Muscle layer of duodenum (tissue), 2 donors: ENCODE data around the gene P3H3.

ENCODE experiments used
- H3K27ac ChIP-seq: one replicate; pipeline ENCODE4 v1.7.0; 2013; ENCODE audit warnings: mild to moderate bottlenecking, low read length
- H3K27me3 ChIP-seq: one replicate; pipeline ENCODE4 v1.7.0; 2013; ENCODE audit warnings: low read depth, mild to moderate bottlenecking, control low read depth, low read length
- H3K36me3 ChIP-seq, 2 donors: one replicate each; pipeline ENCODE4 v1.7.0; 2013; ENCODE audit warnings: low read length in 2 of 2, control low read depth in 1 of 2, mild to moderate bottlenecking in 1 of 2; ENCODE audit not compliant: insufficient read depth in 2 of 2, control insufficient read depth in 1 of 2
- H3K4me1 ChIP-seq, 2 donors: one replicate each; pipeline ENCODE4 v1.7.0; 2013; ENCODE audit warnings: low read length in 2 of 2, mild to moderate bottlenecking in 2 of 2, control low read depth in 1 of 2, moderate library complexity in 1 of 2; ENCODE audit not compliant: insufficient read depth in 2 of 2, control insufficient read depth in 1 of 2
- H3K4me3 ChIP-seq, 2 donors: one replicate each; pipeline ENCODE4 v1.7.0; 2013; ENCODE audit warnings: low read length in 2 of 2, low read depth in 1 of 2, mild to moderate bottlenecking in 1 of 2
- H3K9me3 ChIP-seq, 2 donors: one replicate each; pipeline ENCODE4 v1.7.0; 2013; ENCODE audit warnings: low read length in 2 of 2, control low read depth in 1 of 2, mild to moderate bottlenecking in 1 of 2; ENCODE audit not compliant: control insufficient read depth in 1 of 2
- donor health status: healthy.

The P3H3 gene

DNA sequence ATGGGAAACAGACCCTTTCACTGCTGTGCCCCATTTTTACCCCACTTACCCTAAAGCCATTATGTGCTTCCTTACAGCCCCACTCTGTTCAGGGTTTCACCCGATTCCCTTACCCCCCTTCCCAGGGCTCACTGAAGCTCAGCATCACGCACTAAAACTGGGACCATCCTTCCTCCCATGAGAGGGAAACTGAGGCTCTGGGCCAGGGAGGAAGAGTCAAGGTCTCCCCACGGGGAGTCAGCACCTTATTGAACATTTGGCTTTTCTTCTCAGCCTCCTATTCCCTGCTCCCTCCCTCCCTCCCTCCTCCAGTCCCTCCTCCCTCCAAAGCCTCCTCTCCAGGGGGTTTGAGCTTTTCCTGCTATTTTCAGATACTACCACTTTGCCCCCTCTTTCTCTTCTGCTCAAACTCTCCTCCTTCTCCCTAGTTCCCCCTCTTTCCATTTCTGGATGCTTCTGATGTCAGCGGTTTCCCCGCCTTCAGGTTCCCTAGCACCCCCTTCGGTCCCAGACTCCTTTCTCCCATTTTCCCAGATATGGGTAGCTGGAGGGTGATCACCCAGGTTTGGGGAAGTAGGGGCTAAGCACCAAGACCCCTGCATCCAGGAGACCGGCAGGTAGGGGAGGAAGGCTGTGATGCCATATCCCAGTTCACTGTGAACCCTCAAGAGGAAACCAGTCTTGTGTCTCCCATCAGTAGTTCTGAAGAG lies 5.6 kb upstream of the P3H3 start:
- H3K27me3 ChIP-seq, result peaks cover 9% of the 10 kb centered on the region
- H3K36me3 ChIP-seq, result no peaks in the 10 kb centered on the region
- H3K9me3 ChIP-seq, result no peaks in the 10 kb centered on the region
- H3K27ac ChIP-seq, result no peak overlapping the region
- peak overlapping the region; percentile 12 to 60 for H3K4me3 ChIP-seq
- peaks cover 4 to 32% of the 10 kb centered on the region in 2 donors for H3K4me1 ChIP-seq

DNA sequence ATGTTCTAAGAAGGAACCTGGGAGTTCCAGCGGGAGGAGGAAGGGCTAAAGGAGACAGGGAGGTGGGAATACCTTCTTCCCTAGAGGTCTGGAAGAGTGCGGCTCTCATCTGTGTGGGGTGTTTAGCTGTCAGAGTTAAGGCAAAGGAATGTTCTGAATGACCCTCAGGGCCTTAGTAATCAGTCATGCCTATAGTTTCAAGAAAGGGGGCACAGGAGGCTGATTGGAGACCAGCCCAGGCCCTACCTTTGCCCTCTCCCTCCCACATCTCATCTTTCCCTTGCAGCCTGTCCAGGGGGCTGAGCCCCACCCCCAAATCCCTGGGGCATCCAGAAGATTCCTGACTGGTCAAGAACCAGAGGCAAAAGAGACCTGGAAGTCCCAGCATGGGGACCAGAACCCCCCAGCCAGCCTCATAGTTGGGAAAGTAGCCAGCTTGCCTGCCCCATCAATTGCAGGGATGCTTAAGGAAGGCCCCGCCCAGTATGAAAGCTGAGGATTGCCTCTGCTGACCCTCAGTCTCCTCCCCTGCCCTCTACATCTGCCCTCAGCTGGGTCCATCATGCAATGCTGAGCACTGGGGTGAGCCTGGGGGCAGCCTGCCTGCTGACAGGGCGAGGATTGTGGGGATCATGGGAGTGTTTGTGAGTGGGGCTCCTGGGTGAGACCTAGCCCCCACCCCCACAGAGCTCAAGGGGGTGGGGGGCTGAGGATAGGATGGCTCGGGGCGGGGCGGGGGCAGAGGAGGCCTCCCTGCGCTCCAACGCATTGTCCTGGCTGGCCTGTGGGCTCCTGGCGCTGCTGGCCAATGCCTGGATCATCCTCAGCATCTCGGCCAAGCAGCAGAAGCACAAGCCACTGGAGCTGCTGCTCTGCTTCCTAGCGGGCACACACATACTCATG lies 4.8 kb upstream of the P3H3 start:
- Histone ChIP-seq H3K4me1 (peaks cover 4 to 33% of the 10 kb centered on the region in 2 donors), H3K4me3 (no peak overlapping the region), H3K36me3 (no peaks in the 10 kb centered on the region), H3K27me3 (peaks cover 9% of the 10 kb centered on the region), H3K27ac (no peak overlapping the region), H3K9me3 (no peaks in the 10 kb centered on the region)

DNA sequence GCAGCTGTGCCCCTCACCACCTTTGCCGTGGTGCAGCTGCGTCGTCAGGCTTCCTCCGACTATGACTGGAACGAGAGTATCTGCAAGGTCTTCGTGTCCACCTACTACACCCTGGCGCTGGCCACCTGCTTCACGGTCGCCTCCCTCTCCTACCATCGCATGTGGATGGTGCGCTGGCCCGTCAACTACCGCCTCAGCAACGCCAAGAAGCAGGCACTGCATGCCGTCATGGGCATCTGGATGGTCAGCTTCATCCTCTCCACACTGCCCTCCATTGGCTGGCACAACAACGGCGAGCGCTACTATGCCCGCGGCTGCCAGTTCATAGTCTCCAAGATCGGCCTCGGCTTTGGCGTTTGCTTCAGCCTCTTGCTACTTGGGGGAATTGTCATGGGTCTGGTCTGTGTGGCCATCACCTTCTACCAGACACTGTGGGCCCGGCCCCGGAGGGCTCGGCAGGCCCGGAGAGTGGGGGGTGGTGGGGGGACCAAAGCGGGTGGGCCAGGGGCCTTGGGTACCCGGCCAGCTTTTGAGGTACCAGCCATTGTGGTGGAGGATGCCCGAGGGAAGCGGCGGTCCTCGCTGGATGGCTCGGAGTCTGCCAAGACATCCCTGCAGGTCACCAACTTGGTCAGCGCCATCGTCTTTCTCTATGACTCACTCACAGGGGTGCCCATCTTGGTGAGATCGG lies 4.0 kb upstream of the P3H3 start:
- Histone ChIP-seq H3K36me3 (no peaks in the 10 kb centered on the region), H3K9me3 (no peaks in the 10 kb centered on the region), H3K4me3 (no peak overlapping the region), H3K27me3 (peaks cover 9% of the 10 kb centered on the region), H3K27ac (no peak overlapping the region), H3K4me1 (peaks cover 4 to 37% of the 10 kb centered on the region in 2 donors)

DNA sequence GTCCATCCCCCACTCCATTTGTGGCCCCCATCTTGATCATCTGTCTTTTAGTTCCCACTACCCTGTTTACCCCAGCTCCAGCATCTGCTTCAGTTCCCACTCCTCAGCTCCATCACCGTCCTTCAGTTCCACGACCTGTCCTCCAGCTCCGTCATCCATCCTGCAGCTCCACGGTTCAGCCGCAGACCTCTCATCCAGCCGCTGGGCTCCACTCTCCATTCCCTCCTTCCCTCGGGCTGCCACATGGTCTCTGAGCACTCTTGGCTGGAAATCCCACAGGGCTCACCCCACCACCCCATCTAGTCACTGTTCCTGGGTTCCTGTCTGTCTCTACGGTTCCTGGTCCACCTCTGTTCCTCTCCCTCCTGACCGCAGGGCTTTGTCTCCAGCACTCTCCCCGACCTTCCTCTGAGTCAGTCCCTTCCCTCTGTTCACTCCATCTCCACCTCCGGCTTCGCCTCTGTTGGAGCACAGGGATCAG lies 3.3 kb upstream of the P3H3 start:
- Histone ChIP-seq H3K36me3 (no peaks in the 10 kb centered on the region), H3K4me3 (peak overlapping the region in 1 of 2 donors; percentile 11), H3K4me1 (peaks cover 4 to 44% of the 10 kb centered on the region in 2 donors), H3K27ac (no peak overlapping the region), H3K9me3 (no peaks in the 10 kb centered on the region), H3K27me3 (peaks cover 9% of the 10 kb centered on the region)

DNA sequence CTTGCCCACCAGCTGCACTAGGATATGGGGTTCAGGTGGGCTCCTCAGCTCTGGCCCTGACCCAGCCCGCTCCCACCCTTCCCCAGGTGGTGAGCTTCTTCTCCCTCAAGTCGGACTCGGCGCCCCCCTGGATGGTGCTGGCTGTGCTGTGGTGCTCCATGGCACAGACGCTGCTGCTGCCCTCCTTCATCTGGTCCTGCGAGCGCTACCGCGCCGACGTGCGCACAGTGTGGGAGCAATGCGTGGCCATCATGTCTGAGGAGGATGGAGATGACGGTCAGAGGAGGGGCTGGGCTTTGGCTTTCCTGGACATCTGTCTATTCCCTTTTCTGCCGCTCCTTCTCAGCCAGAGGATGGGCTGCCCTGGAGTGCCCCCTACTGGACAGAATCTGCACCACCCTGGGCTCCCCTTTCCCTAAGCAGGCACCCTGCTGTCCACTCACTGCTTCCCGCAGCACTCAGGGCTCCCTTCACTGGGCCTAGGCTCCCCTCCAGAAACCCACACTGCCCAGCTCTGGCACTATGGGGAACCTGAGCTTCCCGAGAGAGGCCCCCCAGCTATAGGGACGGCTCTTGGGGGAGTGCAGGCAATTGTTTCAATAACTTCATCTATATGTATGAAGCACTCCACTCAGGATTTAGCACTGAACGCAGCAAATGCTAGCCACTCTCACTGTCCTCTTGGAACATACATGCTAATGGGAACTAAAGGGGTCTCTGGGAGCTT lies 2.6 kb upstream of the P3H3 start:
- H3K27me3 ChIP-seq, result peaks cover 9% of the 10 kb centered on the region
- H3K4me1 ChIP-seq, result peaks cover 4 to 48% of the 10 kb centered on the region in 2 donors
- no peak overlapping the region for H3K27ac ChIP-seq
- no peaks in the 10 kb centered on the region for H3K36me3 ChIP-seq
- H3K9me3 ChIP-seq, result no peaks in the 10 kb centered on the region
- peak overlapping the region in 1 of 2 donors; percentile 11 for H3K4me3 ChIP-seq

DNA sequence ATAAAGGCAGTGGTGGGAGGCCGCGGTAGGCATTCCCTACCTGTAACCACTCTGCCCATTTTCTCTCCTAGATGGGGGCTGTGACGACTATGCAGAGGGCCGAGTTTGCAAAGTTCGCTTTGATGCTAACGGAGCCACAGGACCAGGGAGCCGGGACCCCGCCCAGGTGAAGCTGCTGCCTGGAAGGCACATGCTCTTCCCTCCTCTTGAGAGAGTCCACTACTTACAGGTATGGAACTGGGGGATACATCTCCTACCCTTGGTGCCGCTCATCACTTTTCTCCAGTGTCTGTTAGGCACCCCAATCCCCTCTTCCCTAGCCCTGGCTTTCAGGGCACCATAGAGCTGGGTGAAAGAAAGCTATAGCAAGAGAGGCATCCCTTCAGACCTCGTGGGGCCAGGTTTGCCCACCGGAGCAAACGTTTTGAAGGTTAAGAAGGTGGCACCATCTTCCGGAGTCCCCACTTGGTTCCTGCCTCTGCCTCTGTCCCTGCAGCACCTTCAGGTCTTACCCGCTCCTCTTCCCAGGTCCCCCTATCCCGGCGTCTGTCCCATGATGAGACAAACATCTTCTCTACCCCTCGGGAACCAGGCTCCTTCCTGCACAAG lies 2.0 kb upstream of the P3H3 start:
- Histone ChIP-seq H3K36me3 (peaks cover 0 to 3% of the 10 kb centered on the region in 2 donors), H3K4me1 (peaks cover 4 to 41% of the 10 kb centered on the region in 2 donors), H3K27ac (no peak overlapping the region), H3K4me3 (no peak overlapping the region), H3K27me3 (peaks cover 9% of the 10 kb centered on the region), H3K9me3 (no peaks in the 10 kb centered on the region)

DNA sequence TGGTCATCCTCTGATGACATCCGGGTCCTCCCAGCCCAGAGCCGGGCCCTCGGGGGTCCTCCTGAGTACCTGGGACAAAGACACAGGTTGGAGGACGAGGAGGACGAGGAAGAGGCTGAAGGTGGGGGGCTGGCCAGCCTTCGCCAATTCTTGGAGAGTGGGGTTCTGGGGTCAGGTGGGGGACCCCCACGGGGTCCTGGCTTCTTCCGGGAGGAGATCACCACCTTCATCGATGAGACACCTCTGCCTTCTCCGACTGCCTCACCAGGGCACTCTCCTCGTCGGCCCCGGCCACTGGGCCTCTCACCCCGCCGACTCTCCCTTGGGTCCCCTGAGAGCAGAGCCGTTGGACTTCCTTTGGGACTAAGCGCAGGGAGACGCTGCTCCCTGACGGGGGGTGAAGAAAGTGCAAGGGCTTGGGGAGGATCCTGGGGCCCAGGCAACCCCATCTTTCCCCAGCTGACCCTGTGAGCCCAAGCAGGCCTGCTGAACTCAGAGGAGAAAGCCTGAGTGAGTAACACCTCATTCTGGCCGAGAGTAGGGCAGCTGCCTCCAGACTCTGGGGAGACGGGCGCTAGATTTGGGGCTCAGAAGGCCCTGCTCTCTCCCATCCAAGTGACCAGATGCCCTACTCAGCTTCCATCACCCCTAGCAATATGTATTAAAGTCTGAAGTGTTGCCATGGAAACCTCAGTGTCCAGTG lies 1.3 kb upstream of the P3H3 start:
- no peak overlapping the region for H3K27ac ChIP-seq
- peak overlapping the region in 1 of 2 donors; percentile 18 for H3K4me3 ChIP-seq
- peaks cover 9% of the 10 kb centered on the region for H3K27me3 ChIP-seq
- no peaks in the 10 kb centered on the region for H3K9me3 ChIP-seq
- H3K4me1 ChIP-seq, result peaks cover 4 to 38% of the 10 kb centered on the region in 2 donors
- peaks cover 3 to 9% of the 10 kb centered on the region in 2 donors for H3K36me3 ChIP-seq

DNA sequence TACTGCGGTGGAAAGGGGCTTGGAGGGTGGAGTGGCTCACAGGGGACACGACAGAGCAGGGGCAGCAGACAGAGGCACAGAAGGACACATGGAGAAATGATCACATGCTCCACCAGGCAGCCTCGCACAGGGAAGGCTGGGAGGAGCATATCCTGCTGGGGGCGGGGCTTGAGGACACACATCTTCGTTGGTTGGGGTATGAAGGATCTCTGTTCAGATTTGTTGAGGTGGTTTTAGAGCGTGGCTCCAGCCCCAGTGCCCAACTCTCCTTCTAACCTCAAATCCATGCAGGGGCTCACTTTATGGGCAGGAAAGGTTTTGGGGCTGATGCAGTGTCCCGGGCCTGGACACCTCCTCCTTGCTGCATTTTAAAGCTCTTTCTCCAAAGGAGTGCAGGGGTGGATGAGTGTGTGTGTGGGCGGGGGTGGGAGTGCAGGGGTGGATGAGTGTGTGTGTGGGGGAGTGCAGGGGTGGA lies 733 bp upstream of the P3H3 start:
- Histone ChIP-seq H3K36me3 (peaks cover 6 to 9% of the 10 kb centered on the region in 2 donors), H3K4me1 (peaks cover 4 to 32% of the 10 kb centered on the region in 2 donors), H3K27me3 (peaks cover 4% of the 10 kb centered on the region), H3K27ac (no peak overlapping the region), H3K9me3 (no peaks in the 10 kb centered on the region), H3K4me3 (peak overlapping the region in 1 of 2 donors; percentile 18)

DNA sequence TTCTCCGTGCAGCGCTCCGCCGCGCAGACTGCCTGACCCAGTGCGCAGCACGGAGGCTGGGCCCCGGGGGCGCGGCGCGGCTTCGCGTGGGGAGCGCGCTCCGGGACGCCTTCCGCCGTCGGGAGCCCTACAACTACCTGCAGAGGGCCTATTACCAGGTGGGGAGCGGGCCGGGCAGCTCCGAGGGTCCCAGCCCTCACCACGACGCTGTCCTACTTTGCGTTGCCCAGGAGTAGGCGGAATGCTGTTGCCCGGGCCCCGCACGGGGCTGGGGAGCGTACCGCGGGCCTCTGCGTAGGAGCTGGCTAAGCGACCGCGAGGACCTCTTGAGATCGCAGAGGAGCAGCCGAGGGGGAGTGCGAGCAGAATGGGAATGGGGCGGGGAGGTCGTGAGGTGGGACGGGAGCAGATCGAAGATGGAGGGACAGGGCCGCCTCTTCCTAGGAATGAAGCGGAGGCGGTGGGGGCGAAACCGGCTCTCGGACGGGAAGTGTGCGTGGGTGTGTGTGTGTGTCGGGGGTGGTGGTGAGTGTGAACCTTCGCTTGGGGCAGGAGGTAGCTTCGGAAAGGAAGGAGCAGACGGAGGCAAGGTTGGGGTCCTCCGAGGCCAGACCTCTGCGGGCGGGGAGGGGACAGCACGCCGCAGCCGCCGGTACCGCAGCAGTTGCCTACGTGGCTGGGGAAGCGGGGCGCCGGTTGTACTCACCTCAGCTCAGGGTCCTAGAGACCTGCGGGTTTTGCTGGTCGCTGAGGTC lies 751 bp downstream of the P3H3 start:
- H3K4me1 ChIP-seq, result peaks cover 4 to 27% of the 10 kb centered on the region in 2 donors
- peak overlapping the region; percentile 74 to 89 for H3K4me3 ChIP-seq
- H3K27ac ChIP-seq, result peak overlapping the region; percentile 67
- peaks cover 4% of the 10 kb centered on the region for H3K27me3 ChIP-seq
- H3K9me3 ChIP-seq, result no peaks in the 10 kb centered on the region
- H3K36me3 ChIP-seq, result peaks cover 7 to 18% of the 10 kb centered on the region in 2 donors
